ENCODE results near the gene DDB1. TPM values are rescaled to one million over a fixed set of nuclear protein-coding genes. Genes with fewer than 3 reads are reported as not detected.

The DDB1 gene
- total and polyA plus RNA-seq, 2 of the 4 experiments (the other 2 are of a cell fraction), result 221 to 412 TPM

DNA sequence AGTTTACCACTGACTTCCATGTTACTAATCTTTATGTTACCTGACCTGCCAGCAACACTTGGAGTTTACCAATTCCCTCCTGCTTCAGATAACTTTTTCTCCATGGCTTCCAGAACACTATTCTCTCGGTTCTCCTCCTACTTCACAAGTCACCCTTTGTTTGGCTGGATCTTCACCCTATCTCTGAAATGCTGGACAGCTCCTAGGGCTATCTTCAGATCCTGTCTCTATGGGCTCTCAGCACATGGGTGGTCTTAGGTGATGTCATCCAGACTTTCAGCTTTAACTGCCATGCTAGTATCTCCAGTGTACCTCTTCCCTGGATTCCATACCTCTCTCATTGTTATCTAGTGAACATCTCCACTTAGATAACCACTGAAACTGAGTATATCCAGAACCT, 25.6 kb downstream of the DDB1 start:
- intact Hi-C loops (cut with micrococcal nuclease), result no loop called here
- no CpG with 5 or more reads among the region's 1 CpG for WGBS, 2 experiments (ENCODE audit: extremely low coverage in 2 of 2, insufficient read length in 1 of 2)
- no peak overlapping the region for H3K18ac ChIP-seq (ENCODE audit: low read depth, low read length)
- H2BK120ac ChIP-seq (ENCODE audit: low read depth, low read length), result no peak overlapping the region
- H4K20me1 ChIP-seq (ENCODE audit: insufficient read depth, low read length), result peaks cover 25% of the 10 kb centered on the region
- no peak overlapping the region for H3K14ac ChIP-seq (replicated peaks; ENCODE audit: low read depth, low read length)
- no peak overlapping the region for H2BK15ac ChIP-seq (ENCODE audit: low read depth, low read length)
- H3K9me1 ChIP-seq (ENCODE audit: insufficient read depth, low read length), result no peaks in the 10 kb centered on the region; the same call in 1 of the 2 replicates
- CTCF ChIA-PET, result no interaction called here
- H3K4me3 ChIP-seq (ENCODE audit: insufficient read depth, low read depth, low read length), result no peak overlapping the region
- POLR2A ChIA-PET (ENCODE audit: unreplicated experiment), result no interaction called here
- H3K79me1 ChIP-seq (ENCODE audit: low read depth in 1 of 2, low read length in 2 of 2), result peaks cover 18 to 36% of the 10 kb centered on the region in 2 experiments
- no peak overlapping the region for H2AK9ac ChIP-seq (replicated peaks; ENCODE audit: low read depth, low read length, poor library complexity)
- no peak overlapping the region for H4K91ac ChIP-seq (ENCODE audit: insufficient read depth, low read depth, low read length)
- H2AFZ ChIP-seq (replicated peaks; ENCODE audit: low read length, poor library complexity), result no peak overlapping the region
- H3K27me3 ChIP-seq (ENCODE audit: control insufficient read depth, insufficient read depth, low read length), result no peaks in the 10 kb centered on the region
- no peak overlapping the region for H3K27ac ChIP-seq (ENCODE audit: insufficient read depth, low read length)
- BruUV-seq (replicated peaks), result no TSS peak
- H2BK20ac ChIP-seq (ENCODE audit: low read depth, low read length), result no peak overlapping the region
- no peaks in the 10 kb centered on the region for H3K9me3 ChIP-seq (ENCODE audit: control insufficient read depth, insufficient read depth, low read length)
- no peak overlapping the region for H2AK5ac ChIP-seq (ENCODE audit: low read depth, low read length)
- in situ Hi-C loops (cut with MboI; ENCODE audit: low sequenced_read_pairs), result loop anchor here (25.0 kb wide), 1 partner anchor 1695 kb away; the partner anchor contains the start of gene OSBP
- ATAC-seq (ENCODE audit: low read depth) (no peak), DNase-seq (no peak)
- H3K23ac ChIP-seq (ENCODE audit: low read depth, low read length), result no peak overlapping the region
- no peak overlapping the region for H4K5ac ChIP-seq (ENCODE audit: low read depth, low read length)
- H3K4me2 ChIP-seq (ENCODE audit: low read depth, low read length), result no peak overlapping the region
- dilution Hi-C loops (cut with HindIII; ENCODE audit: low sequenced_read_pairs, unreplicated experiment), result no loop called here
- no peaks in the 10 kb centered on the region for H3K4me1 ChIP-seq (ENCODE audit: control insufficient read depth, insufficient read depth, low read length)
- H2BK5ac ChIP-seq (ENCODE audit: low read depth, low read length, poor library complexity, severe bottlenecking), result no peak overlapping the region
- H3K36me3 ChIP-seq (ENCODE audit: control insufficient read depth, insufficient read depth, low read length), result peaks cover 80% of the 10 kb centered on the region
- H3K9ac ChIP-seq (ENCODE audit: low read depth, low read length), result no peak overlapping the region
- H3K56ac ChIP-seq (ENCODE audit: extremely low read depth, insufficient read depth, low read length), result no peak overlapping the region
- no peak overlapping the region for H4K8ac ChIP-seq (ENCODE audit: low read depth in 2 of 2, low read length in 2 of 2)
- H3K4ac ChIP-seq (ENCODE audit: low read depth, low read length), result no peak overlapping the region
- no peak for TF ChIP-seq MAFK (IDR thresholded peaks at IDR 0.05; ENCODE audit: low read depth, low read length)
- no peak for TF ChIP-seq CEBPB (IDR thresholded peaks at IDR 0.05; ENCODE audit: low read depth, low read length)
- TF ChIP-seq CHD1 (IDR thresholded peaks at IDR 0.05; ENCODE audit: low read depth, low read length), result no peak
- TF ChIP-seq SMC3 (IDR thresholded peaks at IDR 0.05; ENCODE audit: low read depth, low read length), result no peak
